HepG2 (cell line): ENCODE measurements around the gene PGM2. TPM values are rescaled to one million over a fixed set of nuclear protein-coding genes. Genes with fewer than 3 reads are reported as not detected.

Experiments
- ATAD3A ChIP-seq: sonication (generic); formaldehyde crosslinking; IDR thresholded peaks from 2 replicates; pipeline ENCODE4 v1.4.0; 2020; ENCODE audit warnings: missing genetic modification reagents
- CCDC6 ChIP-seq: sonication (generic); formaldehyde crosslinking; IDR thresholded peaks from 2 replicates; pipeline ENCODE4 v1.8.1; 2022; ENCODE audit warnings: mild to moderate bottlenecking, missing genetic modification reagents, moderate library complexity
- CHCHD3 ChIP-seq: sonication (generic); formaldehyde crosslinking; IDR thresholded peaks from 2 replicates; pipeline ENCODE4 v1.8.0; 2022; ENCODE audit warnings: mild to moderate bottlenecking, missing genetic modification reagents, moderate library complexity
- FOXP1 ChIP-seq, 2 experiments: fragments of 450-650 bp in 1 of 2; IDR thresholded peaks; 2 replicates each; pipeline ENCODE4 v1.6.1; 2017 to 2018; ENCODE audit warnings: antibody characterized with exemption in 1 of 2
- RAD51 ChIP-seq: fragments of 450-650 bp; IDR thresholded peaks from 2 replicates; pipeline ENCODE4 v1.6.1; 2016; ENCODE audit warnings: borderline replicate concordance
- REXO4 ChIP-seq: sonication (generic); formaldehyde crosslinking; IDR thresholded peaks from 2 replicates; pipeline ENCODE4 v1.8.0; 2022; ENCODE audit warnings: missing genetic modification reagents, mild to moderate bottlenecking, borderline replicate concordance
- SMARCE1 ChIP-seq: fragments of 450-650 bp; IDR thresholded peaks from 2 replicates; pipeline ENCODE4 v1.6.1; 2017; ENCODE audit warnings: borderline replicate concordance
- U2AF1 ChIP-seq: fragments of 200-400 bp; formaldehyde crosslinking; optimal IDR thresholded peaks from 2 replicates; pipeline ENCODE3; 2017; ENCODE audit warnings: mild to moderate bottlenecking, low read depth, low read length
- ZKSCAN1 ChIP-seq: fragments of 150-350 bp; IDR thresholded peaks from 2 replicates; pipeline ENCODE4 v1.6.1; 2014; ENCODE audit warnings: low read length
- ZNF543 ChIP-seq: sonication (generic); formaldehyde crosslinking; IDR thresholded peaks from 2 replicates; pipeline ENCODE4 v1.4.0; 2020; ENCODE audit warnings: mild to moderate bottlenecking, missing genetic modification reagents
- ZNF709 ChIP-seq: sonication (generic); formaldehyde crosslinking; IDR thresholded peaks from 2 replicates; pipeline ENCODE4 v1.5.0; 2020; ENCODE audit warnings: mild to moderate bottlenecking, missing genetic modification reagents
- ZNF746 ChIP-seq: sonication (generic); formaldehyde crosslinking; IDR thresholded peaks from 2 replicates; pipeline ENCODE4 v1.8.0; 2022; ENCODE audit warnings: mild to moderate bottlenecking, missing genetic modification reagents
- polyA plus RNA-seq, 8 experiments: library from polyadenylated mRNA; depleted of rRNA in 3 of 8; stranded (reverse) in 7 of 8; unstranded in 1 of 8; fragments of >200 nt; fragmentation: Illumina TruSeq in 4 of 8; extraction: Trizol in 4 of 8; gene quantifications; 2 replicates each; pipeline versions ENCODE4 v1.2.1 to v1.2.3, GENCODE V29; 2011 to 2016; ENCODE audit warnings: low read depth in 4 of 8, missing spikeins in 1 of 8, mixed read lengths in 1 of 8; ENCODE audit not compliant: insufficient read depth in 1 of 8
- total RNA-seq, 5 experiments: library from RNA; depleted of rRNA; stranded (reverse); fragments of >200 nt; fragmentation: Illumina TruSeq; extraction: Trizol; gene quantifications; 2 replicates each; pipeline ENCODE4 v1.2.3, GENCODE V29; 2016; ENCODE audit warnings: low read depth in 1 of 5
- TF ChIP-seq, protein P1 (sequence below): fragments of 450-650 bp; IDR thresholded peaks from 2 replicates; pipeline ENCODE4 v1.6.1; 2017; ENCODE audit warnings: mild to moderate bottlenecking
- TF ChIP-seq, protein P2 (sequence below): sonication (generic); formaldehyde crosslinking; IDR thresholded peaks from 2 replicates; pipeline ENCODE4 v1.4.0; 2020; ENCODE audit warnings: missing genetic modification reagents
- TF ChIP-seq, protein P3 (sequence below): sonication (generic); formaldehyde crosslinking; IDR thresholded peaks from 2 replicates; pipeline ENCODE4 v1.4.0; 2020; ENCODE audit warnings: mild to moderate bottlenecking, missing genetic modification reagents
- TF ChIP-seq, protein P4 (sequence below): sonication (generic); formaldehyde crosslinking; IDR thresholded peaks from 2 replicates; pipeline ENCODE4 v1.5.0; 2020; ENCODE audit warnings: missing genetic modification reagents, mild to moderate bottlenecking, borderline replicate concordance

The PGM2 gene
- total and polyA plus RNA-seq, 2 of the 13 experiments (the other 11 are each of a cell fraction or from before 2014, with no cell fraction given) = 14.6 to 36.9 TPM

GRCh38 chr4:37826295-37827029 lies at the start of gene PGM2 (continued):
- TF ChIP-seq, protein P1, sequence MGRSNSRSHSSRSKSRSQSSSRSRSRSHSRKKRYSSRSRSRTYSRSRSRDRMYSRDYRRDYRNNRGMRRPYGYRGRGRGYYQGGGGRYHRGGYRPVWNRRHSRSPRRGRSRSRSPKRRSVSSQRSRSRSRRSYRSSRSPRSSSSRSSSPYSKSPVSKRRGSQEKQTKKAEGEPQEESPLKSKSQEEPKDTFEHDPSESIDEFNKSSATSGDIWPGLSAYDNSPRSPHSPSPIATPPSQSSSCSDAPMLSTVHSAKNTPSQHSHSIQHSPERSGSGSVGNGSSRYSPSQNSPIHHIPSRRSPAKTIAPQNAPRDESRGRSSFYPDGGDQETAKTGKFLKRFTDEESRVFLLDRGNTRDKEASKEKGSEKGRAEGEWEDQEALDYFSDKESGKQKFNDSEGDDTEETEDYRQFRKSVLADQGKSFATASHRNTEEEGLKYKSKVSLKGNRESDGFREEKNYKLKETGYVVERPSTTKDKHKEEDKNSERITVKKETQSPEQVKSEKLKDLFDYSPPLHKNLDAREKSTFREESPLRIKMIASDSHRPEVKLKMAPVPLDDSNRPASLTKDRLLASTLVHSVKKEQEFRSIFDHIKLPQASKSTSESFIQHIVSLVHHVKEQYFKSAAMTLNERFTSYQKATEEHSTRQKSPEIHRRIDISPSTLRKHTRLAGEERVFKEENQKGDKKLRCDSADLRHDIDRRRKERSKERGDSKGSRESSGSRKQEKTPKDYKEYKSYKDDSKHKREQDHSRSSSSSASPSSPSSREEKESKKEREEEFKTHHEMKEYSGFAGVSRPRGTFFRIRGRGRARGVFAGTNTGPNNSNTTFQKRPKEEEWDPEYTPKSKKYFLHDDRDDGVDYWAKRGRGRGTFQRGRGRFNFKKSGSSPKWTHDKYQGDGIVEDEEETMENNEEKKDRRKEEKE = no peak
- peak; percentile 86 for TF ChIP-seq ZNF709
- 0 out of 2 replicates have a peak, but pooled peaks have one; percentile 31 for TF ChIP-seq ZNF746 (CRISPR knock-in tag)
- no peak for TF ChIP-seq ZKSCAN1
- TF ChIP-seq CHCHD3 (CRISPR knock-in tag) = no peak; the same call in 1 of the 2 replicates
- no peak for TF ChIP-seq U2AF1
- TF ChIP-seq FOXP1 (IDR thresholded peaks at IDR 0.05) = no peak
- TF ChIP-seq FOXP1 (CRISPR knock-in tag; IDR thresholded peaks at IDR 0.05) = no peak
- TF ChIP-seq, protein P2, sequence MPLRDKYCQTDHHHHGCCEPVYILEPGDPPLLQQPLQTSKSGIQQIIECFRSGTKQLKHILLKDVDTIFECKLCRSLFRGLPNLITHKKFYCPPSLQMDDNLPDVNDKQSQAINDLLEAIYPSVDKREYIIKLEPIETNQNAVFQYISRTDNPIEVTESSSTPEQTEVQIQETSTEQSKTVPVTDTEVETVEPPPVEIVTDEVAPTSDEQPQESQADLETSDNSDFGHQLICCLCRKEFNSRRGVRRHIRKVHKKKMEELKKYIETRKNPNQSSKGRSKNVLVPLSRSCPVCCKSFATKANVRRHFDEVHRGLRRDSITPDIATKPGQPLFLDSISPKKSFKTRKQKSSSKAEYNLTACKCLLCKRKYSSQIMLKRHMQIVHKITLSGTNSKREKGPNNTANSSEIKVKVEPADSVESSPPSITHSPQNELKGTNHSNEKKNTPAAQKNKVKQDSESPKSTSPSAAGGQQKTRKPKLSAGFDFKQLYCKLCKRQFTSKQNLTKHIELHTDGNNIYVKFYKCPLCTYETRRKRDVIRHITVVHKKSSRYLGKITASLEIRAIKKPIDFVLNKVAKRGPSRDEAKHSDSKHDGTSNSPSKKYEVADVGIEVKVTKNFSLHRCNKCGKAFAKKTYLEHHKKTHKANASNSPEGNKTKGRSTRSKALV (CRISPR knock-in tag) = peak; percentile 85
- no peak for TF ChIP-seq REXO4
- TF ChIP-seq RAD51 = no peak
- peak; percentile 95 for TF ChIP-seq CCDC6
- peak; percentile 92 for TF ChIP-seq ZNF543 (CRISPR knock-in tag)
- TF ChIP-seq, protein P3, sequence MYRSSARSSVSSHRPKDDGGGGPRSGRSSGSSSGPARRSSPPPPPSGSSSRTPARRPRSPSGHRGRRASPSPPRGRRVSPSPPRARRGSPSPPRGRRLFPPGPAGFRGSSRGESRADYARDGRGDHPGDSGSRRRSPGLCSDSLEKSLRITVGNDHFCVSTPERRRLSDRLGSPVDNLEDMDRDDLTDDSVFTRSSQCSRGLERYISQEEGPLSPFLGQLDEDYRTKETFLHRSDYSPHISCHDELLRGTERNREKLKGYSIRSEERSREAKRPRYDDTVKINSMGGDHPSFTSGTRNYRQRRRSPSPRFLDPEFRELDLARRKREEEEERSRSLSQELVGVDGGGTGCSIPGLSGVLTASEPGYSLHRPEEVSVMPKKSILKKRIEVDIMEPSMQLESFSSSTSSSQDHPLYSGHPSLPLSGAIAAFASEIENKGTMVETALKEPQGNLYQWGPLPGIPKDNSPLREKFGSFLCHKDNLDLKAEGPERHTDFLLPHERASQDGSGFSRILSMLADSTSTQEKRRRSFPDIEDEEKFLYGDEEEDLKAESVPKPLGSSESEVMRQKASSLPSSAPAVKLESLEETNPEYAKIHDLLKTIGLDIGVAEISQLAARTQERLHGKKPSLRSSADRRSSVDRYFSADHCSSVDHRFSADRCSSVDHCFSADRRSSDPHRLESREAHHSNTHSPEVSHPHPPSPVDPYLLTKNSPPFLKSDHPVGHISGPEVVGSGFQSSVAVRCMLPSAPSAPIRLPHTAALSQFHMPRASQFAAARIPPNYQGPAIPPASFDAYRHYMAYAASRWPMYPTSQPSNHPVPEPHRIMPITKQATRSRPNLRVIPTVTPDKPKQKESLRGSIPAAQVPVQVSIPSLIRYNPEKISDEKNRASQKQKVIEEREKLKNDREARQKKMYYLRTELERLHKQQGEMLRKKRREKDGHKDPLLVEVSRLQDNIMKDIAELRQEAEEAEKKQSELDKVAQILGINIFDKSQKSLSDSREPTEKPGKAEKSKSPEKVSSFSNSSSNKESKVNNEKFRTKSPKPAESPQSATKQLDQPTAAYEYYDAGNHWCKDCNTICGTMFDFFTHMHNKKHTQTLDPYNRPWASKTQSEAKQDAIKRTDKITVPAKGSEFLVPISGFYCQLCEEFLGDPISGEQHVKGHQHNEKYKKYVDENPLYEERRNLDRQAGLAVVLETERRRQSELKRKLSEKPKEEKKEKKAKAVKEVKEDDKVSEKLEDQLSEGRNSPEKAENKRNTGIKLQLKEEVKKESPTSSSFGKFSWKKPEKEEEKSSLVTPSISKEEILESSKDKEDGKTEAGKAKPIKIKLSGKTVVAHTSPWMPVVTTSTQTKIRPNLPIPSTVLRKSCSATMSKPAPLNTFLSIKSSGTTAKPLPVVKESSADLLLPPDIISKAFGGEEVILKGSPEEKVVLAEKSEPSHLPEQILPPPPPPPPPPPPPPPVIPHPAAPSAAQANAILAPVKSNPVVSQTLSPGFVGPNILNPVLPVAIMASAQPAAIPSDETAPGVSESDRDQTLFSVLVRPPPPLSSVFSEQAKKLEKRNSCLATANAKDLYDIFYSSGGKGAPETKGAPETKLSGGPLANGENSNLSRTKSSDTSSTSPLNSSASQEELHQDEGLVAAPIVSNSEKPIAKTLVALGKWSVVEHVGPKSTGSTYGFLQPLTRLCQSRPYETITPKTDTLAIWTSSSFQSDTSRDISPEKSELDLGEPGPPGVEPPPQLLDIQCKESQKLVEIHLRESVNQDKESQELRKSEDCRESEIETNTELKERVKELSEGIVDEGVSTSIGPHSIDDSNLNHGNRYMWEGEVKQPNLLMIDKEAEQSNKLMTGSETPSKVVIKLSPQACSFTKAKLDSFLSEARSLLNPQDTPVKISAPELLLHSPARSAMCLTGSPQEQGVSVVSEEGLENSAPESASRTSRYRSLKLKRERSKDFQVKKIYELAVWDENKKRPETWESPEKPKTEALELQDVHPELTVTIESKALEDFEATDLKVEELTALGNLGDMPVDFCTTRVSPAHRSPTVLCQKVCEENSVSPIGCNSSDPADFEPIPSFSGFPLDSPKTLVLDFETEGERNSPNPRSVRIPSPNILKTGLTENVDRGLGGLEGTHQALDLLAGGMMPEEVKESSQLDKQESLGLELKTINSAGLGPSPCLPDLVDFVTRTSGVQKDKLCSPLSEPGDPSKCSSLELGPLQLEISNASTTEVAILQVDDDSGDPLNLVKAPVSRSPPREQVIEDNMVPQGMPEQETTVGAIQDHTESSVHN (CRISPR knock-in tag) = no peak
- TF ChIP-seq, protein P4, sequence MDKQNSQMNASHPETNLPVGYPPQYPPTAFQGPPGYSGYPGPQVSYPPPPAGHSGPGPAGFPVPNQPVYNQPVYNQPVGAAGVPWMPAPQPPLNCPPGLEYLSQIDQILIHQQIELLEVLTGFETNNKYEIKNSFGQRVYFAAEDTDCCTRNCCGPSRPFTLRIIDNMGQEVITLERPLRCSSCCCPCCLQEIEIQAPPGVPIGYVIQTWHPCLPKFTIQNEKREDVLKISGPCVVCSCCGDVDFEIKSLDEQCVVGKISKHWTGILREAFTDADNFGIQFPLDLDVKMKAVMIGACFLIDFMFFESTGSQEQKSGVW (CRISPR knock-in tag) = no peak
- no peak for TF ChIP-seq ATAD3A (CRISPR knock-in tag)
- no peak for TF ChIP-seq SMARCE1
